ENCODE measurements around the gene BCL10.

BCL10 gene

GRCh38 chr1:85289207-85289847, 12.9 kb upstream of the BCL10 start:
- Histone ChIP-seq H3K9me3 (ENCODE audit: insufficient read depth, low read depth, low read length) (no peaks in the 10 kb centered on the region), H3K4me1 (ENCODE audit: insufficient read depth, low read length, poor library complexity, severe bottlenecking) (peaks cover 14% of the 10 kb centered on the region), H2AFZ (ENCODE audit: low read length) (no peak overlapping the region), H3K9ac (ENCODE audit: low read depth, low read length, poor library complexity, severe bottlenecking) (no peak overlapping the region), H3K27me3 (ENCODE audit: insufficient read depth, low read length, poor library complexity, severe bottlenecking) (no peaks in the 10 kb centered on the region), H3F3A (ENCODE audit: low read depth) (no peaks in the 10 kb centered on the region), H3K9me2 (replicated peaks; ENCODE audit: low read depth, low read length) (no peaks in the 10 kb centered on the region), H4K20me1 (ENCODE audit: insufficient read depth, low read length, poor library complexity, severe bottlenecking) (no peaks in the 10 kb centered on the region), H3K4me2 (ENCODE audit: low read depth, low read length, poor library complexity, severe bottlenecking) (no peak overlapping the region), H3K36me3 (ENCODE audit: insufficient read depth, low read length) (no peaks in the 10 kb centered on the region), H3K79me2 (ENCODE audit: insufficient read depth, low read length) (no peaks in the 10 kb centered on the region), H3K4me3 (ENCODE audit: low read length, poor library complexity, severe bottlenecking) (no peak overlapping the region)
- TF ChIP-seq EZH2phosphoT487 (IDR thresholded peaks at IDR 0.05; ENCODE audit: borderline replicate concordance) (no peak), CTCF (conservative IDR thresholded peaks at IDR 0.05; ENCODE audit: low read length) (no peak)

- H3K36me3 ChIP-seq (ENCODE audit: insufficient read depth, low read length) = no peaks in the 10 kb centered on the region
- no peak overlapping the region for H3K4me3 ChIP-seq (ENCODE audit: low read length, poor library complexity, severe bottlenecking)
- no peaks in the 10 kb centered on the region for H3K4me1 ChIP-seq (ENCODE audit: insufficient read depth, low read length, poor library complexity, severe bottlenecking)
- no peak overlapping the region for H3K9ac ChIP-seq (ENCODE audit: low read depth, low read length, poor library complexity, severe bottlenecking)
- H3K79me2 ChIP-seq (ENCODE audit: insufficient read depth, low read length) = no peaks in the 10 kb centered on the region
- TF ChIP-seq CTCF (conservative IDR thresholded peaks at IDR 0.05; ENCODE audit: low read length) (no peak), EZH2phosphoT487 (IDR thresholded peaks at IDR 0.05; ENCODE audit: borderline replicate concordance) (no peak)
- no peaks in the 10 kb centered on the region for H3F3A ChIP-seq (ENCODE audit: low read depth)
- no peaks in the 10 kb centered on the region for H3K9me2 ChIP-seq (replicated peaks; ENCODE audit: low read depth, low read length)
- H3K9me3 ChIP-seq (ENCODE audit: insufficient read depth, low read depth, low read length) = no peaks in the 10 kb centered on the region
- H2AFZ ChIP-seq (ENCODE audit: low read length) = no peak overlapping the region
- H3K4me2 ChIP-seq (ENCODE audit: low read depth, low read length, poor library complexity, severe bottlenecking) = no peak overlapping the region
- peaks cover 5% of the 10 kb centered on the region for H3K27me3 ChIP-seq (ENCODE audit: insufficient read depth, low read length, poor library complexity, severe bottlenecking)
- no peaks in the 10 kb centered on the region for H4K20me1 ChIP-seq (ENCODE audit: insufficient read depth, low read length, poor library complexity, severe bottlenecking)
These were observed 7.8 kb upstream of the BCL10 start for GRCh38 chr1:85284202-85284601.

DNA sequence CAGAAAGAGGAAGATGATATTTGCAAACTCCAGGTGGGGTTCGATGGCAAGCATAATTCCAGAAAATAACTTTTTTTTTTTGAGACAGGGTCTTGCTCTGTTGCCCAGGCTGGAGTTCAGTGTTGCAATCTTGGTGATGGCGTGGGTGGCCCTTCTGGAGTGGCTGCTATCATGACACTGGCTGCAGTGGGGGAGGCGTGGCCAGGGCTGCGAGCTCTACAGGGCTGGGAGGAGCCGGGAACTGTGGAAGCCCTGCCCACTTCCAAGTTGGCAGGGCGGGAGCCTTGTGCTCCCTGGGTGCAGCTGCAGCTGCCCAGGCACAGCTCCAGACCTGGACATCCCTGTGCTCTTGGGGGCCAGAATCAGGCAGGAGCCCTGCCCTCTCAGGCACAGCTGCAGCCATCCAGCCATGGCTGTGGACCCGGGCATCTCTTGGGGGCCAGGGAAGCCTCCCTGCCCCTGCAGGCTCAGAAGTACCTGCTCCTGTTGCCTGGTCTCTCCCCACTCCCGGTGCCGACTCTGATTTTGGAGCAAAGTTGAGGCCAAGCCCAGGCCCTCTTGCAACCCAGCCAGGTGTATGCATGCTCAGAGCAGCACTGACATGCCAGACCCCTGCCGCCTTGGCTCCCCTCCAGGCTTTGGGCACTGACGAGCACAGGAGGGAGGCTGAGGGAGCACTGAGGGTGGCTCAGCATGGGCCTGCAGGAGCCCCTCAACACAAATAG, 7.2 kb upstream of the BCL10 start:
- Histone ChIP-seq H3K9me2 (replicated peaks; ENCODE audit: low read depth, low read length) (no peaks in the 10 kb centered on the region), H3K79me2 (ENCODE audit: insufficient read depth, low read length) (no peaks in the 10 kb centered on the region), H3K9me3 (ENCODE audit: insufficient read depth, low read depth, low read length) (no peaks in the 10 kb centered on the region), H3K9ac (ENCODE audit: low read depth, low read length, poor library complexity, severe bottlenecking) (no peak overlapping the region), H3K4me3 (ENCODE audit: low read length, poor library complexity, severe bottlenecking) (no peak overlapping the region), H3K36me3 (ENCODE audit: insufficient read depth, low read length) (no peaks in the 10 kb centered on the region), H3F3A (ENCODE audit: low read depth) (no peaks in the 10 kb centered on the region), H3K4me1 (ENCODE audit: insufficient read depth, low read length, poor library complexity, severe bottlenecking) (no peaks in the 10 kb centered on the region), H2AFZ (ENCODE audit: low read length) (no peak overlapping the region), H3K27me3 (ENCODE audit: insufficient read depth, low read length, poor library complexity, severe bottlenecking) (peaks cover 5% of the 10 kb centered on the region), H3K4me2 (ENCODE audit: low read depth, low read length, poor library complexity, severe bottlenecking) (no peak overlapping the region), H4K20me1 (ENCODE audit: insufficient read depth, low read length, poor library complexity, severe bottlenecking) (no peaks in the 10 kb centered on the region)
- no peak for TF ChIP-seq EZH2phosphoT487 (IDR thresholded peaks at IDR 0.05; ENCODE audit: borderline replicate concordance)

All from Loucy (cell line).